GM23248 (cell line): ENCODE results near the gene ELMO3.

ENCODE experiments used
- EZH2 ChIP-seq: fragments of 200-600 bp; sonication (generic); IDR thresholded peaks from 2 replicates; pipeline ENCODE4 v1.6.1; 2018; ENCODE audit warnings: antibody characterized with exemption, mild to moderate bottlenecking; ENCODE audit not compliant: insufficient read depth, poor library complexity, severe bottlenecking
- EZH2phosphoT487 ChIP-seq: fragments of 200-600 bp; sonication (generic); IDR thresholded peaks from 2 replicates; pipeline ENCODE4 v1.6.1; 2018; ENCODE audit warnings: antibody characterized with exemption, moderate library complexity, mild to moderate bottlenecking, low read depth; ENCODE audit not compliant: insufficient read depth

- no peak for TF ChIP-seq EZH2
- TF ChIP-seq EZH2phosphoT487: no peak
These were observed 15.1 kb upstream of the ELMO3 start, which contains the start of gene MATCAP1 for GRCh38 chr16:67183627-67184452.
